ENCODE data around the gene MROH2B. TPM values are rescaled to one million over a fixed set of nuclear protein-coding genes. Genes with fewer than 3 reads are reported as not detected.

The MROH2B gene
- polyA plus RNA-seq, 1 donor from 2014 or later: not detected

DNA sequence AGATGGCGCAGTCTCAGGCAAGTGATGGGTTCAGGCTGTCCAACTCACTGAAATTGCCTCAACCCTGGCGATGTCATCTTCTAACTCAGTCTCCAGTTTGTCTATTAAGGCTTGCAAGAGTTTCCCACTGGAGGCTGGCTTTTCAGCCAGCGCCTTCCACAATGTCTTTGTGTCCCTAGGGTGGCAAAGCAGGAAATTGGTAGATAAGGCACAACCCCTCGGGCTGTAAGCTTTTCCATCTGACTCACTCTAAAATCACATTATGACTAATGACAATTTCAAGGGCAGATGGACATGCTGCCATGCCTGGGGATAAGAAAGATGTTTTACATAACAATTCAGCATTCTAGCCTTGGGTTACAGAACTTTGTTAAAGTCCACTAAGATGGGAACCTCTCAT lies 61.9 kb downstream of the MROH2B start:
- no peaks in the 10 kb centered on the region for H4K20me1 ChIP-seq (ENCODE audit: insufficient read depth)

DNA sequence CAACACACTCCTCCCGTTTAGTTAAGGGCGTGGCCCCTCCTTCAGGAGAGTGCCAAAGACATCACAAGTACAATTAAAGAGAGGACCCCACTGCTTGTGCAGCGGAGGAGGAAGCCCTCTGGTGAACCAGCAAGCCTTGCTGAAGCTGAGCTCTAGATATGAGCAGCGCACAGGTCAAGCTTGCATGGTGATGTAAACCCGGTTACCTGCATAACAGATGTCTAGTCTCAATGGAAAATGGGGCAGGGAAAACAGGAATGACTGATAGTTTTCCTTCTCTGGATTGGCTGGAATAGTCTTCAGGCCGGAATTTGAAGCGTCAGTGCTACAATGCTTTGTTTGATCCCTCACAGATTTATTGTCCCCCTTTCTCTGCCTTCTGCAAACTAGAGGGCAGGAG lies 66.2 kb downstream of the MROH2B start:
- no peaks in the 10 kb centered on the region for H3K27me3 ChIP-seq (ENCODE audit: insufficient read depth, low read depth, low read length)
- no peak overlapping the region for H3K4me2 ChIP-seq (ENCODE audit: low read length)
- no peaks in the 10 kb centered on the region for H4K20me1 ChIP-seq (ENCODE audit: insufficient read depth)
- H3F3A ChIP-seq (ENCODE audit: insufficient read depth, low read length, poor library complexity, severe bottlenecking): no peaks in the 10 kb centered on the region
- no peaks in the 10 kb centered on the region for H3K9me3 ChIP-seq (ENCODE audit: low read length)
- no peak overlapping the region for H3K27ac ChIP-seq (ENCODE audit: low read length)
- no peak for TF ChIP-seq TAF1 (IDR thresholded peaks at IDR 0.05; ENCODE audit: low read depth)
- TF ChIP-seq EP300 (conservative IDR thresholded peaks at IDR 0.05; ENCODE audit: poor library complexity, severe bottlenecking): no peak
- no peak for TF ChIP-seq EZH2 (IDR thresholded peaks at IDR 0.05; ENCODE audit: borderline replicate concordance, insufficient read depth, low read length, poor library complexity, severe bottlenecking)
- TF ChIP-seq SMC3 (conservative IDR thresholded peaks at IDR 0.05; ENCODE audit: poor library complexity): no peak
- TF ChIP-seq CTCF (IDR thresholded peaks at IDR 0.05; ENCODE audit: poor library complexity, severe bottlenecking): no peak
- TF ChIP-seq MXI1 (conservative IDR thresholded peaks at IDR 0.05; ENCODE audit: poor library complexity, severe bottlenecking): no peak
- TF ChIP-seq RAD21 (conservative IDR thresholded peaks at IDR 0.05): no peak
- TF ChIP-seq POLR2AphosphoS5 (IDR thresholded peaks at IDR 0.05): no peak
- TF ChIP-seq, protein P1, sequence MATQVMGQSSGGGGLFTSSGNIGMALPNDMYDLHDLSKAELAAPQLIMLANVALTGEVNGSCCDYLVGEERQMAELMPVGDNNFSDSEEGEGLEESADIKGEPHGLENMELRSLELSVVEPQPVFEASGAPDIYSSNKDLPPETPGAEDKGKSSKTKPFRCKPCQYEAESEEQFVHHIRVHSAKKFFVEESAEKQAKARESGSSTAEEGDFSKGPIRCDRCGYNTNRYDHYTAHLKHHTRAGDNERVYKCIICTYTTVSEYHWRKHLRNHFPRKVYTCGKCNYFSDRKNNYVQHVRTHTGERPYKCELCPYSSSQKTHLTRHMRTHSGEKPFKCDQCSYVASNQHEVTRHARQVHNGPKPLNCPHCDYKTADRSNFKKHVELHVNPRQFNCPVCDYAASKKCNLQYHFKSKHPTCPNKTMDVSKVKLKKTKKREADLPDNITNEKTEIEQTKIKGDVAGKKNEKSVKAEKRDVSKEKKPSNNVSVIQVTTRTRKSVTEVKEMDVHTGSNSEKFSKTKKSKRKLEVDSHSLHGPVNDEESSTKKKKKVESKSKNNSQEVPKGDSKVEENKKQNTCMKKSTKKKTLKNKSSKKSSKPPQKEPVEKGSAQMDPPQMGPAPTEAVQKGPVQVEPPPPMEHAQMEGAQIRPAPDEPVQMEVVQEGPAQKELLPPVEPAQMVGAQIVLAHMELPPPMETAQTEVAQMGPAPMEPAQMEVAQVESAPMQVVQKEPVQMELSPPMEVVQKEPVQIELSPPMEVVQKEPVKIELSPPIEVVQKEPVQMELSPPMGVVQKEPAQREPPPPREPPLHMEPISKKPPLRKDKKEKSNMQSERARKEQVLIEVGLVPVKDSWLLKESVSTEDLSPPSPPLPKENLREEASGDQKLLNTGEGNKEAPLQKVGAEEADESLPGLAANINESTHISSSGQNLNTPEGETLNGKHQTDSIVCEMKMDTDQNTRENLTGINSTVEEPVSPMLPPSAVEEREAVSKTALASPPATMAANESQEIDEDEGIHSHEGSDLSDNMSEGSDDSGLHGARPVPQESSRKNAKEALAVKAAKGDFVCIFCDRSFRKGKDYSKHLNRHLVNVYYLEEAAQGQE (IDR thresholded peaks at IDR 0.05; ENCODE audit: borderline replicate concordance): no peak
- no peaks in the 10 kb centered on the region for H3K9me2 ChIP-seq (ENCODE audit: insufficient read depth, low read length)
- H3K79me2 ChIP-seq (replicated peaks; ENCODE audit: insufficient read depth, low read length): no peaks in the 10 kb centered on the region
- no peak overlapping the region for H3K4me3 ChIP-seq (ENCODE audit: low read length)
- no peak overlapping the region for H2AFZ ChIP-seq (ENCODE audit: low read depth, low read length)
- H3K9ac ChIP-seq (ENCODE audit: low read length): no peak overlapping the region
- H3K36me3 ChIP-seq (ENCODE audit: insufficient read depth, low read length): no peaks in the 10 kb centered on the region

More for the DNA sequence above, 61.9 kb downstream of the MROH2B start:
- Histone ChIP-seq H3K27ac (ENCODE audit: low read length) (no peak overlapping the region), H3K79me2 (replicated peaks; ENCODE audit: insufficient read depth, low read length) (no peaks in the 10 kb centered on the region), H3K9me2 (ENCODE audit: insufficient read depth, low read length) (no peaks in the 10 kb centered on the region), H3K9me3 (ENCODE audit: low read length) (no peaks in the 10 kb centered on the region), H3F3A (ENCODE audit: insufficient read depth, low read length, poor library complexity, severe bottlenecking) (no peaks in the 10 kb centered on the region), H3K27me3 (ENCODE audit: insufficient read depth, low read depth, low read length) (no peaks in the 10 kb centered on the region), H3K4me2 (ENCODE audit: low read length) (no peak overlapping the region), H3K9ac (ENCODE audit: low read length) (no peak overlapping the region), H2AFZ (ENCODE audit: low read depth, low read length) (no peak overlapping the region), H3K4me3 (ENCODE audit: low read length) (no peak overlapping the region), H3K36me3 (ENCODE audit: insufficient read depth, low read length) (no peaks in the 10 kb centered on the region)
- TF ChIP-seq SMC3 (conservative IDR thresholded peaks at IDR 0.05; ENCODE audit: poor library complexity) (no peak), EZH2 (IDR thresholded peaks at IDR 0.05; ENCODE audit: borderline replicate concordance, insufficient read depth, low read length, poor library complexity, severe bottlenecking) (no peak), TAF1 (IDR thresholded peaks at IDR 0.05; ENCODE audit: low read depth) (no peak), EP300 (conservative IDR thresholded peaks at IDR 0.05; ENCODE audit: poor library complexity, severe bottlenecking) (no peak), POLR2AphosphoS5 (IDR thresholded peaks at IDR 0.05) (no peak), CTCF (IDR thresholded peaks at IDR 0.05; ENCODE audit: poor library complexity, severe bottlenecking) (no peak), MXI1 (conservative IDR thresholded peaks at IDR 0.05; ENCODE audit: poor library complexity, severe bottlenecking) (no peak)
- TF ChIP-seq, protein P1 (IDR thresholded peaks at IDR 0.05; ENCODE audit: borderline replicate concordance): no peak

Measured in neural cell (in vitro differentiated cells).